ENCODE results near the gene KDM4C. TPM values are rescaled to one million over a fixed set of nuclear protein-coding genes. Genes with fewer than 3 reads are reported as not detected.

The KDM4C gene
- total RNA-seq, 1 donor from 2014 or later = 11.1 TPM

- Histone ChIP-seq H3K36me3 (no peaks in the 10 kb centered on the region), H3K79me2 (ENCODE audit: low read depth) (peaks cover 6% of the 10 kb centered on the region), H3K4me1 (peaks cover 14% of the 10 kb centered on the region), H3K9me3 (ENCODE audit: low read depth) (no peaks in the 10 kb centered on the region), H3K27ac (no peak overlapping the region), H3F3A (ENCODE audit: low read depth) (peaks cover 4% of the 10 kb centered on the region), H3K4me2 (no peak overlapping the region), H3K27me3 (no peaks in the 10 kb centered on the region), H3K9ac (no peak overlapping the region), H3K4me3 (no peak overlapping the region), H2AFZ (replicated peaks) (no peak overlapping the region), H4K20me1 (ENCODE audit: low read depth) (no peaks in the 10 kb centered on the region)
- Mint-ChIP-seq H3K4me3 (no peak overlapping the region), H3K36me3 (no peaks in the 10 kb centered on the region), H3K27me3 (ENCODE audit: insufficient read depth, low read depth) (peaks cover 3% of the 10 kb centered on the region), H3K27ac (no peak overlapping the region), H3K4me1 (peaks cover 9% of the 10 kb centered on the region), H3K9me3 (no peaks in the 10 kb centered on the region)
- no peak for DNase-seq (ENCODE audit: low spot score)
- TF ChIP-seq EZH2phosphoT487 (IDR thresholded peaks at IDR 0.05) (no peak), EZH2 (IDR thresholded peaks at IDR 0.05) (no peak), CTCF (IDR thresholded peaks at IDR 0.05) (no peak)
Observed at GRCh38 chr9:6781476-6781875, 23.7 kb downstream of the KDM4C start.

GRCh38 chr9:6782345-6782744 lies 24.6 kb downstream of the KDM4C start:
- Histone ChIP-seq H4K20me1 (ENCODE audit: low read depth) (no peaks in the 10 kb centered on the region), H3K9me3 (ENCODE audit: low read depth) (no peaks in the 10 kb centered on the region), H3F3A (ENCODE audit: low read depth) (peaks cover 4% of the 10 kb centered on the region), H3K4me1 (peaks cover 10% of the 10 kb centered on the region), H2AFZ (replicated peaks) (no peak overlapping the region), H3K9ac (no peak overlapping the region), H3K36me3 (no peaks in the 10 kb centered on the region), H3K4me2 (no peak overlapping the region), H3K27me3 (no peaks in the 10 kb centered on the region), H3K4me3 (no peak overlapping the region), H3K27ac (no peak overlapping the region), H3K79me2 (ENCODE audit: low read depth) (peaks cover 6% of the 10 kb centered on the region)
- no peaks in the 10 kb centered on the region for H3K9me3 Mint-ChIP-seq
- H3K27ac Mint-ChIP-seq = no peak overlapping the region
- no peaks in the 10 kb centered on the region for H3K36me3 Mint-ChIP-seq
- peaks cover 9% of the 10 kb centered on the region for H3K4me1 Mint-ChIP-seq
- TF ChIP-seq EZH2 (IDR thresholded peaks at IDR 0.05) (no peak), CTCF (IDR thresholded peaks at IDR 0.05) (no peak), EZH2phosphoT487 (IDR thresholded peaks at IDR 0.05) (no peak)
- no peak overlapping the region for H3K4me3 Mint-ChIP-seq
- no peak for DNase-seq (ENCODE audit: low spot score)
- peaks cover 3% of the 10 kb centered on the region for H3K27me3 Mint-ChIP-seq (ENCODE audit: insufficient read depth, low read depth)

- H3K36me3 ChIP-seq = no peaks in the 10 kb centered on the region
- TF ChIP-seq CTCF (IDR thresholded peaks at IDR 0.05) (no peak), EZH2 (IDR thresholded peaks at IDR 0.05) (no peak)
- no peak overlapping the region for H3K27ac Mint-ChIP-seq
Observed at GRCh38 chr9:6782981-6783380, 25.2 kb downstream of the KDM4C start.

More at GRCh38 chr9:6782981-6783380, 25.2 kb downstream of the KDM4C start:
- Mint-ChIP-seq H3K36me3 (no peaks in the 10 kb centered on the region), H3K4me3 (no peak overlapping the region), H3K9me3 (no peaks in the 10 kb centered on the region), H3K4me1 (peaks cover 15% of the 10 kb centered on the region), H3K27me3 (ENCODE audit: insufficient read depth, low read depth) (peaks cover 3% of the 10 kb centered on the region)
- no peaks in the 10 kb centered on the region for H3K79me2 ChIP-seq (ENCODE audit: low read depth)
- H4K20me1 ChIP-seq (ENCODE audit: low read depth) = no peaks in the 10 kb centered on the region
- no peak overlapping the region for H2AFZ ChIP-seq (replicated peaks)
- H3K9me3 ChIP-seq (ENCODE audit: low read depth) = no peaks in the 10 kb centered on the region
- H3K4me2 ChIP-seq = no peak overlapping the region
- no peak for DNase-seq (ENCODE audit: low spot score)
- peaks cover 10% of the 10 kb centered on the region for H3F3A ChIP-seq (ENCODE audit: low read depth)
- no peak overlapping the region for H3K27ac ChIP-seq
- H3K9ac ChIP-seq = no peak overlapping the region
- no peak overlapping the region for H3K4me3 ChIP-seq
- H3K27me3 ChIP-seq = no peaks in the 10 kb centered on the region
- H3K4me1 ChIP-seq = peaks cover 15% of the 10 kb centered on the region

Measured in neural progenitor cell (in vitro differentiated cells).